Astrocyte of the spinal cord (primary cell): ENCODE results near the gene KRTAP10-12.

ENCODE experiments used
- DNase-seq: peaks from one replicate; pipeline ENCODE4 v3.0.0; 2011; ENCODE audit warnings: low read depth, low spot score
- H3K4me3 ChIP-seq: 2 replicates; pipeline ENCODE4 v1.5.1; 2011; ENCODE audit warnings: low read depth, mild to moderate bottlenecking, low read length, moderate library complexity
- in situ Hi-C: cut with HindIII; loops from 2 replicates; pipeline ENCODE4 v1.10.0; 2017; ENCODE audit warnings: low sequenced_read_pairs
- TF ChIP-seq, protein P1 (sequence below): IDR thresholded peaks from 2 replicates; pipeline ENCODE4 v1.5.1; 2012; ENCODE audit warnings: low read depth, mild to moderate bottlenecking, low read length, inconsistent platforms

Gene KRTAP10-12

GRCh38 chr21:44742418-44743153 is 45.6 kb downstream of the KRTAP10-12 start:
- in situ Hi-C loops, result no loop called here
- no peak for DNase-seq
- TF ChIP-seq, protein P1, sequence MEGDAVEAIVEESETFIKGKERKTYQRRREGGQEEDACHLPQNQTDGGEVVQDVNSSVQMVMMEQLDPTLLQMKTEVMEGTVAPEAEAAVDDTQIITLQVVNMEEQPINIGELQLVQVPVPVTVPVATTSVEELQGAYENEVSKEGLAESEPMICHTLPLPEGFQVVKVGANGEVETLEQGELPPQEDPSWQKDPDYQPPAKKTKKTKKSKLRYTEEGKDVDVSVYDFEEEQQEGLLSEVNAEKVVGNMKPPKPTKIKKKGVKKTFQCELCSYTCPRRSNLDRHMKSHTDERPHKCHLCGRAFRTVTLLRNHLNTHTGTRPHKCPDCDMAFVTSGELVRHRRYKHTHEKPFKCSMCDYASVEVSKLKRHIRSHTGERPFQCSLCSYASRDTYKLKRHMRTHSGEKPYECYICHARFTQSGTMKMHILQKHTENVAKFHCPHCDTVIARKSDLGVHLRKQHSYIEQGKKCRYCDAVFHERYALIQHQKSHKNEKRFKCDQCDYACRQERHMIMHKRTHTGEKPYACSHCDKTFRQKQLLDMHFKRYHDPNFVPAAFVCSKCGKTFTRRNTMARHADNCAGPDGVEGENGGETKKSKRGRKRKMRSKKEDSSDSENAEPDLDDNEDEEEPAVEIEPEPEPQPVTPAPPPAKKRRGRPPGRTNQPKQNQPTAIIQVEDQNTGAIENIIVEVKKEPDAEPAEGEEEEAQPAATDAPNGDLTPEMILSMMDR, result peak; percentile 31
- no peak overlapping the region for H3K4me3 ChIP-seq
